Brain microvascular endothelial cell (primary cell): ENCODE data around the gene TMEM44.
"Not testable (repeated sequence)": the region's sequence is repeated elsewhere in the genome, so short reads cannot be mapped to it uniquely, and the experiment has no call there.

ENCODE experiments used
- DNase-seq: peaks from one replicate; pipeline ENCODE4 v3.0.0-alpha.2; 2020
- H3K27ac ChIP-seq: fragments of 250-450 bp; sonication (Bioruptor Pico); 2 replicates; pipeline ENCODE4 v1.5.1; 2020; ENCODE audit warnings: mild to moderate bottlenecking, moderate library complexity
- H3K27me3 ChIP-seq: fragments of 250-450 bp; sonication (Bioruptor Pico); replicated peaks from 2 replicates; pipeline ENCODE4 v1.5.1; 2020; ENCODE audit warnings: mild to moderate bottlenecking
- H3K36me3 ChIP-seq: fragments of 250-450 bp; sonication (Bioruptor Pico); replicated peaks from 2 replicates; pipeline ENCODE4 v1.5.1; 2020; ENCODE audit warnings: mild to moderate bottlenecking
- H3K4me3 ChIP-seq: 2 replicates; pipeline ENCODE4 v1.5.1; 2011; ENCODE audit warnings: low read depth, mild to moderate bottlenecking, control low read depth, low read length, moderate library complexity
- in situ Hi-C: cut with HindIII; loops from 2 replicates; pipeline ENCODE4 v1.10.0; 2017; ENCODE audit warnings: low sequenced_read_pairs, low pct_ligation_motif_present
- TF ChIP-seq, protein P1 (sequence below): IDR thresholded peaks from 2 replicates; pipeline ENCODE4 v1.5.1; 2011; ENCODE audit warnings: low read depth, mild to moderate bottlenecking, moderate library complexity, low read length, control low read depth, inconsistent platforms; ENCODE audit errors: missing control alignments

TMEM44 gene

GRCh38 chr3:194554473-194555123, 78.6 kb downstream of the TMEM44 start:
- Histone ChIP-seq H3K27me3 (no peaks in the 10 kb centered on the region), H3K27ac (no peak overlapping the region), H3K36me3 (no peaks in the 10 kb centered on the region), H3K4me3 (no peak overlapping the region)
- in situ Hi-C loops: no loop called here
- TF ChIP-seq, protein P1, sequence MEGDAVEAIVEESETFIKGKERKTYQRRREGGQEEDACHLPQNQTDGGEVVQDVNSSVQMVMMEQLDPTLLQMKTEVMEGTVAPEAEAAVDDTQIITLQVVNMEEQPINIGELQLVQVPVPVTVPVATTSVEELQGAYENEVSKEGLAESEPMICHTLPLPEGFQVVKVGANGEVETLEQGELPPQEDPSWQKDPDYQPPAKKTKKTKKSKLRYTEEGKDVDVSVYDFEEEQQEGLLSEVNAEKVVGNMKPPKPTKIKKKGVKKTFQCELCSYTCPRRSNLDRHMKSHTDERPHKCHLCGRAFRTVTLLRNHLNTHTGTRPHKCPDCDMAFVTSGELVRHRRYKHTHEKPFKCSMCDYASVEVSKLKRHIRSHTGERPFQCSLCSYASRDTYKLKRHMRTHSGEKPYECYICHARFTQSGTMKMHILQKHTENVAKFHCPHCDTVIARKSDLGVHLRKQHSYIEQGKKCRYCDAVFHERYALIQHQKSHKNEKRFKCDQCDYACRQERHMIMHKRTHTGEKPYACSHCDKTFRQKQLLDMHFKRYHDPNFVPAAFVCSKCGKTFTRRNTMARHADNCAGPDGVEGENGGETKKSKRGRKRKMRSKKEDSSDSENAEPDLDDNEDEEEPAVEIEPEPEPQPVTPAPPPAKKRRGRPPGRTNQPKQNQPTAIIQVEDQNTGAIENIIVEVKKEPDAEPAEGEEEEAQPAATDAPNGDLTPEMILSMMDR: no peak
- no peak for DNase-seq

DNA sequence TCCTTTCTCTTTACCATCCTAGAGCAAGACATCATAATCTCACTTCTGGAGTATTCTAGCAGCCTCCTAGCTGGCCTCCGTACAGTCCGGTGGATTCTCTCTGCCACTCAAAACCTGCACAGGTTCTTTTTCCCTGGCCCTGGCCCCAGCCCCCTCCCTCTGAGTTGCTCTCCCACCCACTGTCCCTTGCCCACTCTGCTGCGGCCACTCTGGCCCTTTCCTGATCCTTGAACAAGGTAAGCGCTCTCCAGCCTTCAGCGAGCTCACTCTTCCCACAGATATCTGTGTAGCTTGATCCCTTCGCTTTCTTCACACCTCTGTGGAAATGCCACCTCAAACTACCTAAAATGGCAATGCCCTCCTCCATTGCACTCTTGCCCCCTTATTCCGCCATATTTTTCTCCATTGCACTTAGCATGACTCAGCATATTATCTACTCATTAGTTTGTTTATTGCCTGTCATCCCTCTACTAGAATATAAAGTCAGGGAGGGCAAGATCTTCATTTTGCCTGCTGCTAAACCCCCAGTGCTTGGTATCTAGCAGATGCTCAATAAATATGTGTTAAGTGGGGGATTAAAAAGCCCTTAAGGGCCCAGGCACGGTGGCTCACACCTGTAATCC, 80.8 kb downstream of the TMEM44 start:
- H3K27ac ChIP-seq: no peak overlapping the region
- DNase-seq: no peak
- no peak overlapping the region for H3K4me3 ChIP-seq
- TF ChIP-seq, protein P1: no peak
- no peaks in the 10 kb centered on the region for H3K27me3 ChIP-seq
- in situ Hi-C loops: no loop called here
- no peaks in the 10 kb centered on the region for H3K36me3 ChIP-seq

GRCh38 chr3:194549853-194550252, 83.4 kb downstream of the TMEM44 start:
- no peak for DNase-seq
- Histone ChIP-seq H3K27ac (no peak overlapping the region), H3K36me3 (no peaks in the 10 kb centered on the region), H3K27me3 (no peaks in the 10 kb centered on the region), H3K4me3 (no peak overlapping the region)
- TF ChIP-seq, protein P1: no peak
- in situ Hi-C loops: no loop called here

- Histone ChIP-seq H3K27me3 (no peaks in the 10 kb centered on the region), H3K36me3 (no peaks in the 10 kb centered on the region), H3K4me3 (no peak overlapping the region), H3K27ac (no peak overlapping the region)
- no peak for DNase-seq
- in situ Hi-C loops: no loop called here
- TF ChIP-seq, protein P1: no peak
Measured at GRCh38 chr3:194548346-194549321, 84.6 kb downstream of the TMEM44 start.

GRCh38 chr3:194547042-194547441, 86.2 kb downstream of the TMEM44 start:
- in situ Hi-C loops: no loop called here
- TF ChIP-seq, protein P1: no peak

DNA sequence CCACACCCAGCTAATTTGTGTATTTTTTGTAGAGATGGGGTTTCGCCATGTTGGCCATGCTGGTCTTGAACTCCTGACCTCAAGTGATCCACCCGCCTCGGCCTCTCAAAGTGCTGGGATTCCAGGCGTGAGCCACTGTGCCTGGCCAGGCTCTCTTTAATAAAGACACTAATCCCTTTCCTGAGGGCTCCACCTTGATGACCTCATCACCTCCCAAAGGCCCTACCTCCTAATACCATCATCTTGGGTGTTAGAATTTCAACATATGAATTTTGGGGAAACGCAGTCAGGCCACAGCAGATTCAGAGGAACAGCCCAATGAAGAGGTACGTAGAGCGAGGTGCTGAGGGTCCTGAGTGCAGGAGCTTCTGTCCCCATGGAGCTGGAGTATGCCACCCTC, 87.7 kb downstream of the TMEM44 start:
- H3K36me3 ChIP-seq, H3K27me3 ChIP-seq, DNase-seq, H3K27ac ChIP-seq, in situ Hi-C loops, H3K4me3 ChIP-seq: not testable (repeated sequence)

More at GRCh38 chr3:194547042-194547441, 86.2 kb downstream of the TMEM44 start:
- no peaks in the 10 kb centered on the region for H3K27me3 ChIP-seq
- no peaks in the 10 kb centered on the region for H3K36me3 ChIP-seq
- no peak overlapping the region for H3K27ac ChIP-seq
- H3K4me3 ChIP-seq: no peak overlapping the region
- no peak for DNase-seq
